ENCODE data around the gene KCNRG. TPM values are rescaled to one million over a fixed set of nuclear protein-coding genes. Genes with fewer than 3 reads are reported as not detected.

The KCNRG gene
- total and polyA plus RNA-seq, 7 experiments from 2014 or later: 0.29 to 0.97 (median 0.57) TPM

GRCh38 chr13:49998714-49999624 lies 16.3 kb upstream of the KCNRG start:
- Histone ChIP-seq H3K9me3 (ENCODE audit: control insufficient read depth in 2 of 3, low read length in 3 of 3) (no peaks in the 10 kb centered on the region), H3K27ac (ENCODE audit: low read depth, low read length) (no peak overlapping the region), H3K4me1 (ENCODE audit: control insufficient read depth in 2 of 2, insufficient read depth in 2 of 2, low read length in 2 of 2) (peaks cover 25 to 31% of the 10 kb centered on the region in 2 donors), H3K4me3 (ENCODE audit: low read length) (no peak overlapping the region), H3K27me3 (ENCODE audit: control insufficient read depth in 2 of 2, insufficient read depth in 2 of 2, low read length in 2 of 2) (no peaks in the 10 kb centered on the region), H3K36me3 (ENCODE audit: control insufficient read depth in 2 of 3, insufficient read depth in 3 of 3, low read length in 3 of 3) (peaks cover 0 to 18% (median 5%) of the 10 kb centered on the region in 3 experiments)
- ChIA-PET POLR2A (interaction anchor here (0.6 to 5.6 kb wide), 5 partner anchors 81 to 1454 kb away, joined by 4 to 119 read pairs (median 33); partner anchors contain the start of genes INTS6 and RNASEH2B), CTCF (interaction anchor here (0.6 to 2.4 kb wide), 3 partner anchors 38 to 1070 kb away, joined by 4 to 22 read pairs (median 4); no protein-coding TSS in a partner anchor)
- Mint-ChIP-seq H3K27ac (peak overlapping the region in 4 of 9 donors; percentile 43 to 86 (median 84)), H3K4me1 (peaks cover 16 to 73% (median 56%) of the 10 kb centered on the region in 7 donors), H3K4me3 (peak overlapping the region in 8 of 10 donors; percentile 25 to 95 (median 88)), H3K9me3 (no peaks in the 10 kb centered on the region), H3K36me3 (peaks cover 0 to 19% (median 6%) of the 10 kb centered on the region in 5 donors), H3K27me3 (no peaks in the 10 kb centered on the region)
- DNase-seq (no peak), ATAC-seq (no peak)
- intact Hi-C loops (cut with micrococcal nuclease): loop anchor here (5.0 to 10.0 kb wide), 9 partner anchors 33 to 1828 kb away; partner anchors contain the start of genes DHRS12 (in 1 of the 2), FNDC3A (in 1 of the 2) and INTS6 (in 1 of the 2)

- H3K27me3 Mint-ChIP-seq: no peaks in the 10 kb centered on the region
- POLR2A ChIA-PET: interaction anchor here (0.6 to 5.6 kb wide), 3 partner anchors 79 to 126 kb away, joined by 3 to 119 read pairs (median 3); no protein-coding TSS in a partner anchor
- CTCF ChIA-PET: interaction anchor here (1.1 to 2.0 kb wide), 2 partner anchors 84 to 799 kb away, joined by 4 to 6 read pairs; no protein-coding TSS in a partner anchor
- peaks cover 0 to 2% (median 0%) of the 10 kb centered on the region in 11 donors for H3K9me3 Mint-ChIP-seq
- no peak overlapping the region for H3K27ac Mint-ChIP-seq
- intact Hi-C loops (cut with micrococcal nuclease): no loop called here
- peak overlapping the region in 2 of 10 donors; percentile 45 to 95 for H3K4me3 Mint-ChIP-seq
- H3K4me1 Mint-ChIP-seq: peaks cover 27 to 74% (median 63%) of the 10 kb centered on the region in 7 donors
- H3K27ac ChIP-seq (ENCODE audit: low read depth, low read length): no peak overlapping the region
- H3K9me3 ChIP-seq (ENCODE audit: control insufficient read depth in 2 of 3, low read length in 3 of 3): no peaks in the 10 kb centered on the region
- no peak for DNase-seq
- peaks cover 0 to 28% (median 10%) of the 10 kb centered on the region in 5 donors for H3K36me3 Mint-ChIP-seq
- ATAC-seq: no peak
- peaks cover 0 to 22% (median 5%) of the 10 kb centered on the region in 3 experiments for H3K36me3 ChIP-seq (ENCODE audit: control insufficient read depth in 2 of 3, insufficient read depth in 3 of 3, low read length in 3 of 3)
- no peaks in the 10 kb centered on the region for H3K27me3 ChIP-seq (ENCODE audit: control insufficient read depth in 2 of 2, insufficient read depth in 2 of 2, low read length in 2 of 2)
- no peak overlapping the region for H3K4me3 ChIP-seq (ENCODE audit: low read length)
- H3K4me1 ChIP-seq (ENCODE audit: control insufficient read depth in 2 of 2, insufficient read depth in 2 of 2, low read length in 2 of 2): peaks cover 25 to 31% of the 10 kb centered on the region in 2 donors
Measured at GRCh38 chr13:50001287-50001686, 14.0 kb upstream of the KCNRG start.

DNA sequence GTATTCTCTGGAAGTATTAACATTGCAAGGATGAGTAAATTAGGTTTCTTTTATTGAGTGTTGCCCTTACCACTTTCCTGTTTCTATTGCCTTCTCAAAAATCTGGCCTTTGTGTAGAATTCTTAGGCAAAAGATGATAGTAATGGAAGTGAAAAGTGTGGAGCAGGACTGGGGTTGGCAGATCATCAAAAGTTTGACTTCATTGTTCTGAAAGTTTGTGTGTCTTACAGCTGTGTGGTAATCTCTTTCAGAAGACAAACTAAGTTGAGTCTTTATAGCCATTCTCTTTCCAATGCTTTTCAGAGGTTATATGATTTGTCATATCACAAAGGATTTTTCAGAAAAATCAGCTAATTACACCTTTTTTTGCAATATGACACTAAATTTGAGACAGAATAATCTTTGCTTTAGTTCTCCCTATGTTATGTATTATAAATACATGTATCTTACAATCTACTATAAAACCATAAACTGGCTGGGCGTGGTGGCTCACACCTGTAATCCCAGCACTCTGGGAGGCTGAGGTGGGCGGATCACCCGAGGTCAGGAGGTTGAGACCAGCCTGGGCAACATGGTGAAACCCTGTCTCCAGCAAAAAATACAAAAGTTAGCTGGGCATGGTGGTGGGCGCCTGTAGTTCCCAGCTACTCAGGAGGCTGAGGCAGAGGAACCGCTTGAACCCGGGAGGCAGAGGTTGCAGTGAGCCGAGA lies 8.7 kb upstream of the KCNRG start:
- Histone ChIP-seq H3K4me3 (ENCODE audit: low read length) (no peak overlapping the region), H3K36me3 (ENCODE audit: control insufficient read depth in 2 of 3, insufficient read depth in 3 of 3, low read length in 3 of 3) (peaks cover 0 to 11% (median 0%) of the 10 kb centered on the region in 3 experiments), H3K4me1 (ENCODE audit: control insufficient read depth in 2 of 2, insufficient read depth in 2 of 2, low read length in 2 of 2) (no peaks in the 10 kb centered on the region), H3K9me3 (ENCODE audit: control insufficient read depth in 2 of 3, low read length in 3 of 3) (no peaks in the 10 kb centered on the region), H3K27ac (ENCODE audit: low read depth, low read length) (no peak overlapping the region), H3K27me3 (ENCODE audit: control insufficient read depth in 2 of 2, insufficient read depth in 2 of 2, low read length in 2 of 2) (no peaks in the 10 kb centered on the region)
- no peaks in the 10 kb centered on the region for H3K27me3 Mint-ChIP-seq
- peaks cover 0 to 2% (median 0%) of the 10 kb centered on the region in 11 donors for H3K9me3 Mint-ChIP-seq
- ChIA-PET POLR2A (interaction anchor here (1.8 kb wide), 1 partner anchor 9 kb away, joined by 7 read pairs; the partner anchor contains the start of gene TRIM13), CTCF (no interaction called here)
- H3K4me3 Mint-ChIP-seq: peak overlapping the region in 2 of 10 donors; percentile 1 to 5
- no peak for ATAC-seq
- intact Hi-C loops (cut with micrococcal nuclease): loop anchor here in 1 of 2 donors (1.0 kb wide), 1 partner anchor 9 kb away; the partner anchor contains the start of gene TRIM13
- H3K27ac Mint-ChIP-seq: peak overlapping the region in 7 of 9 donors; percentile 8 to 70 (median 51)
- DNase-seq: no peak
- H3K36me3 Mint-ChIP-seq: peaks cover 0 to 40% (median 20%) of the 10 kb centered on the region in 5 donors
- peaks cover 17 to 50% (median 41%) of the 10 kb centered on the region in 7 donors for H3K4me1 Mint-ChIP-seq

DNA sequence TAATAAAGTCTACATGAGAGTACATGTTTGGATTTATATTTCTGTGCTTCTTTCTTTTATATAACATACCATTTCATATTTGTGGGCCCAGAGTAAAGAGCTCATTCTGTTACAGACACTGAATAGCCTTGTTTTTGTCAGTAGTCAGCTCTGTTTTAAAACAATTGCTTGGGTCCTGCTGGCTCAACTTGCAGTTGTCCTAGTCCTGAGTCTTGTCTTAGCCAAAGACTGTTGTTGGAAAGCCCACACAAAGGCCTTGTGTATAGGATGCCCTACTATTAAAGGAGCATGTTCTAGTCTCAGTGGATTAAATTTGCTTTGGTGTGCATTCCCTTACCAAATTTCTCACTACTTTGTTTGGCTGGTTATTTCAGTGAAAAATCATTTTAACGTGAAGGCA lies 3.8 kb upstream of the KCNRG start:
- H3K9me3 ChIP-seq (ENCODE audit: control insufficient read depth in 2 of 3, low read length in 3 of 3): no peaks in the 10 kb centered on the region
- H3K4me3 ChIP-seq (ENCODE audit: low read length): no peak overlapping the region
- ATAC-seq (no peak), DNase-seq (no peak)
- intact Hi-C loops (cut with micrococcal nuclease): no loop called here
- H3K4me3 Mint-ChIP-seq: no peak overlapping the region
- peaks cover 0 to 27% (median 4%) of the 10 kb centered on the region in 3 experiments for H3K36me3 ChIP-seq (ENCODE audit: control insufficient read depth in 2 of 3, insufficient read depth in 3 of 3, low read length in 3 of 3)
- POLR2A ChIA-PET: interaction anchor here (1.4 kb wide), 1 partner anchor 14 kb away, joined by 4 read pairs; no protein-coding TSS in a partner anchor
- H3K36me3 Mint-ChIP-seq: peaks cover 8 to 62% (median 46%) of the 10 kb centered on the region in 5 donors
- no peaks in the 10 kb centered on the region for H3K27me3 ChIP-seq (ENCODE audit: control insufficient read depth in 2 of 2, insufficient read depth in 2 of 2, low read length in 2 of 2)
- CTCF ChIA-PET: interaction anchor here (1.8 kb wide), 1 partner anchor 14 kb away, joined by 8 read pairs; the partner anchor contains the start of gene TRIM13
- peak overlapping the region in 4 of 9 donors; percentile 7 to 79 (median 38) for H3K27ac Mint-ChIP-seq
- peaks cover 0 to 2% (median 0%) of the 10 kb centered on the region in 11 donors for H3K9me3 Mint-ChIP-seq
- H3K4me1 Mint-ChIP-seq: peaks cover 14 to 60% (median 52%) of the 10 kb centered on the region in 7 donors
- H3K27ac ChIP-seq (ENCODE audit: low read depth, low read length): no peak overlapping the region
- no peaks in the 10 kb centered on the region for H3K4me1 ChIP-seq (ENCODE audit: control insufficient read depth in 2 of 2, insufficient read depth in 2 of 2, low read length in 2 of 2)
- no peaks in the 10 kb centered on the region for H3K27me3 Mint-ChIP-seq

GRCh38 chr13:50012396-50013169 lies 2.7 kb upstream of the KCNRG start:
- Mint-ChIP-seq H3K4me1 (peaks cover 13 to 65% (median 57%) of the 10 kb centered on the region in 7 donors), H3K27ac (peak overlapping the region in 7 of 9 donors; percentile 16 to 77 (median 45)), H3K4me3 (no peak overlapping the region), H3K9me3 (peaks cover 0 to 2% (median 0%) of the 10 kb centered on the region in 11 donors), H3K36me3 (peaks cover 8 to 61% (median 45%) of the 10 kb centered on the region in 5 donors), H3K27me3 (no peaks in the 10 kb centered on the region)
- intact Hi-C loops (cut with micrococcal nuclease): no loop called here
- Histone ChIP-seq H3K27ac (ENCODE audit: low read depth, low read length) (no peak overlapping the region), H3K36me3 (ENCODE audit: control insufficient read depth in 2 of 3, insufficient read depth in 3 of 3, low read length in 3 of 3) (peaks cover 0 to 27% (median 4%) of the 10 kb centered on the region in 3 experiments), H3K9me3 (ENCODE audit: control insufficient read depth in 2 of 3, low read length in 3 of 3) (no peaks in the 10 kb centered on the region), H3K4me3 (ENCODE audit: low read length) (no peak overlapping the region), H3K27me3 (ENCODE audit: control insufficient read depth in 2 of 2, insufficient read depth in 2 of 2, low read length in 2 of 2) (no peaks in the 10 kb centered on the region), H3K4me1 (ENCODE audit: control insufficient read depth in 2 of 2, insufficient read depth in 2 of 2, low read length in 2 of 2) (no peaks in the 10 kb centered on the region)
- DNase-seq (no peak), ATAC-seq (no peak)
- CTCF ChIA-PET: no interaction called here
- POLR2A ChIA-PET: interaction anchor here (4.8 kb wide), 1 partner anchor 15 kb away, joined by 13 read pairs; the partner anchor contains the start of gene TRIM13

Data from naive thymus-derived CD4-positive, alpha-beta T cell (primary cell).